GM19397 (cell line): ENCODE data around the gene NKD2.
"Not testable (repeated sequence)": the region's sequence is repeated elsewhere in the genome, so short reads cannot be mapped to it uniquely, and the experiment has no call there.

ENCODE experiments used
- ATAC-seq: cut with Tn5 transposase; IDR thresholded peaks from one replicate; pipeline ENCODE4 v1.9.1; 2021; ENCODE audit warnings: mild to moderate bottlenecking, moderate library complexity; ENCODE audit not compliant: unreplicated experiment

The NKD2 gene

DNA sequence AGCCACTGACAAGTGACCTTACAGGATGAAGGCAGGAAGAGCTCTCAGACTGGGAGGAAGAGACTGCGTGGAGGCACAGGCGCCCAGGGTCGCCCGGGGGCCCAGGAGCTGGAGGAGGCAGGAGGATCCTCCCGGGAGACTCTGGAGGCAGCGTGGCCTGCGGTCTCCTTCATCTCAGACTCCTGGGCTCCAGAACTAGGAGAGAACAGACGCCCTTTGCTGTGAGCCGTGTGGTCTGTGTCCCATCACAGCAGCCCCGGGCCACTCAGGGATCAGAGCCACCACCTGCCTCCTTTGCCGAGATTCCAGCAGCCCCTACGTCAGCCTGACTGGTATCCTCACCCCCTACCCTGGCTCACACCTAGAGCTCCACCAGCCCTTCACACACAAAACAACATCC is 58.1 kb downstream of the NKD2 start:
- no peak for ATAC-seq

GRCh38 chr5:1067141-1068121 is 58.8 kb downstream of the NKD2 start:
- ATAC-seq: no peak

- ATAC-seq: no peak
Observed at GRCh38 chr5:1068204-1068894, 59.7 kb downstream of the NKD2 start.

DNA sequence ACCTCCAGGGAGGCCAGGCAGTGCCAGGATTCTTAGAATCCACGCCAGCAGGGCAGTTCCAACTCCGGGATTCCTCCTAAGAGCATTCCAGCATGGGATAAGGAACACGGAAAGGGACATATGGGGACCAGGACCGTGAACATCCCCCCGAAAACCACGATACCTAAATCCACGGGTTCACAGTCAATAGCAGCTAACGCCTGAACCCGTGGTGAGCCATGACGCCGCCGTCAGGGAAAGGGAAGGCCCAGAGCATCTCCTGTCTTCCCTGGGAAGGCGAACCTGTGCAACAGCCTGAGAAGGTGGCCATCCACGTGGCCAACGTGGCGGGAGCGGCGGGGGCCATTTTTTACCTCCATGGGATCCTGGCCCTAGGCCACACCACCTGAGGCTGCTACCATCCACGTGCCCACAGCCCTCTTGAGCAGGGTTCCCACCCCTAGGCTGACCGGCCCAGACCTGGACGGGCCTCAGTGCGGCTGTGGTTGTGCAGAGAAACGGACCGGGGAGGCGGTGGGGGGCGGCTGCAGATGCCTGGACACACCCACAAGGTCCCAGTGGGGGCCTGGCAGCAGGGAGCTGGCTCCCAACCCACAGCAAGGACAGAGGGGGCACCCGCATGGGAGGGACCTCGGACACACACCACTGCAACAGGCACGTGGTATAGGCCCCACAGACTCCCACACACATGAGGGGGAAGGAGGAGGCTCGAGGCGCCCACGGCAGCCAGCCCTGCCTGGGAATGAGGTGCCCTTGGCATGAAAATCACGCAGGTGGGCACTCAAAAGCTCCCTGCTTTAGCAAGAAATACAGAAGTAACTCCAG is 60.5 kb downstream of the NKD2 start:
- no peak for ATAC-seq

DNA sequence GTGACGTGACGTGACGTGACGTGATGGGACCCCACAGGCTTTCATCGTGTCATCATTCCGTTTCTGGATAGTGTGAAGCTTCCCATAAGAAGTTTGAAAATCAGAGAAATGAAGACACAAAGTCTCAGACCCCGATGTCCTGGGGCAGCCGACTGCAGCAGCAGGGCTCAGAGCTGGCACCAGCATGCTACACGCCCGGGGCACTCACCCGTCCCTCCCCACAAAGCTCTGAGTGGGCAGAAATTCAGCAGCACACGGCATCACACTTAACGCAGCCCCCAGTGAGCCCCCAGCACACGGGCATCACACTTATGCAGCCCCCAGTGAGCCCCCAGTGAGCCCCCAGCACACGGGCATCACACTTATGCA is 61.1 kb downstream of the NKD2 start:
- ATAC-seq: no peak

DNA sequence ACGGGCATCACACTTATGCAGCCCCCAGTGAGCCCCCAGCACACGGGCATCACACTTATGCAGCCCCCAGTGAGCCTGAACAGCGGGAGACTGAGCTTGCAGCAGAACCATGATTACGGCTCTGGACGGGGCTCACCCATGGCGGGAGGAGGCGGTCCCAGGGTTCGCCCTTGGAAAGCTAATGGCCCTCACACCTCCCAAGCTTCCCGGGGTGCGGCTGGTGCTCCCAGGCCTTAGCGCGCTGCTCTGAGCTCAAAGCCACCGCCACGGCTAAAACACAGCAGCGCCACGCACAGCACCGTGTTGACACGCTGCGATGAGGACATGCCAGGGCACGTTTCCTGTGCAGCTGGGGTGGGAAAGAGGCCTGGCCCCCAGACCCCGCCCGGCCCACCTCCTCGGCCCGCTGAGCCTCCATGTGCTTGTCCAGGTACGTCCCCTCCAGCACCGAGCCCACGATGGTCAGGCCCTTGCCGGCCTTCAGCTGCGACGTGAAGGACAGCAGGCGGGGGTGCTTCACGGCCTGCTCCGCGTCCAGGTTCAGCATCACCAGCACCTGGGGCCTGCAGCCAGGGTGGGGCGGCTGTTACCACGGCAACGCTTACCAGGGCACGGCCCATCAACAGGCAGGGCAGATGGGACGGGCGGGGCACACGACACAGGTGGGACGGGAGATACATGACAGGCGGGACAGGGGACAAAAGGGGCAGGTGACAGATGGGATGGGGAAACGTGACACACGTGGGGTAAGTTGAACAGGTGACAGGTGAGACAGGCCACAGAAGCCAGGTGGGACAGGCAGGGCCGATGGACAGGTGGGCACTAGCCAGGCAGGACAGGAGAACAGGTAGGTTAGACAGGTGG is 64.9 kb downstream of the NKD2 start:
- no peak for ATAC-seq

GRCh38 chr5:1074226-1074625 is 65.6 kb downstream of the NKD2 start:
- ATAC-seq: no peak

GRCh38 chr5:1074816-1075554 is 66.4 kb downstream of the NKD2 start:
- ATAC-seq: no peak

DNA sequence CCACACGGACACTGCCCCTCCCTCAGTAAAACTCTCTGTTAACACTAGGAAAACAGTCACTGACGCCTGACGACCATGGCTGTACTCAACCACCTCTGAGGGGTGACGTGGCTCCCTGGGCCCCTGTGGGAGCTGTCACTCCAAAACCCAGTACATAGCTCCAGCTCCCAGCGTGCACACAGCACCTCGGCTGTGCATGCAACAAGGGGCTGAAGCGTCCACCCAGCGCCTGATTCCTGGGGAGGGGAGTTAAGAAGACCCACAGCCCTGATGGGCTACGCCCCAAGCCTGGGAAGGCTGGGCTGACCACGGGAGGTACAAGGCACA is 66.9 kb downstream of the NKD2 start:
- no peak for ATAC-seq

GRCh38 chr5:1075931-1076330 is 67.3 kb downstream of the NKD2 start:
- no peak for ATAC-seq

DNA sequence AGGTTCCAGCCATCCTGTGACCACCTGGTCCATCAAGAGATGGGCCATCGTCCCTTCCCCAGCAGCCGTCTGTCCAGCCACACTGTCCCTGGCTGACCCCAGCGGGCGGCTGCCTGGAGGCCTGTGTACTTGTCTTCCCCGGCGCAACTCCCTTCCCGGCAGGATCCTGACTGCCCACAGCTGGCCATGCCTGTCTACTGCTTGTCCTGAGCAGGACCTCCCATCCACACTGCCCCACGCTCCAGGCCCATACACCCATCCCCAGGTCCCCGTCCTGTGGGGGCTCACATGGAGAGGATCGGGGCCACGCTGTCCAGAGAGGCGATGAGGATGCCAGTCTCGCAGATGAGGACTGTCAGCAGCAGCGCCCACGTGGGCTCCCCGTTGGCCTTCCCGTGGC is 67.8 kb downstream of the NKD2 start:
- no peak for ATAC-seq

- no peak for ATAC-seq
Observed at GRCh38 chr5:1077026-1077425, 68.4 kb downstream of the NKD2 start.

DNA sequence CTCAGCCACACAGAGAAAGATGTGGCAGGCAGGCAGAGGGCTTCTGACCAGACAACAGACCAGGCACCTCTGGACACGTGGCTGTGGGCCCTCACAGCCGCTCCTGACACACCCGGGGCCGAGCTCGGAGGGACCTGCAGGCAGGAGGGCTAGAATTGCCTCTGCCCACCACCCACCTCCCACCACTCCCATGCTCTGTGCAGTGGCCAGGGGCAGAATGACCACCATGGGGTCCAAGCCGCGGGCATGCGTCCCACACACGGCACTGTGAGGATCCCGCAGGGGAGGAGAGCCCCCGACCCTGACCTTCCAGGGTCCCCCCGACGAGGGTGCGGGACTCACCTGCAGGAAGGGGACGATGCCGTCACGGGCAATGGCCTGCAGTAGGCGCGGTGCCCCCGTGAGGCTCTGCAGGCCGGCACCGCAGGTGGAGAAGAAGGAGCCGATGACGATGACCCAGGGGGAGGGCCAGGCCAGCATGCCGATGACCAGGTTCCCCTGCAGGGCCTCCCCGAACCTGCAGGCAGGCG is 69.0 kb downstream of the NKD2 start:
- ATAC-seq: no peak

GRCh38 chr5:1078206-1078605 is 69.6 kb downstream of the NKD2 start:
- ATAC-seq: no peak

GRCh38 chr5:1078851-1079250 is 70.2 kb downstream of the NKD2 start:
- no peak for ATAC-seq

DNA sequence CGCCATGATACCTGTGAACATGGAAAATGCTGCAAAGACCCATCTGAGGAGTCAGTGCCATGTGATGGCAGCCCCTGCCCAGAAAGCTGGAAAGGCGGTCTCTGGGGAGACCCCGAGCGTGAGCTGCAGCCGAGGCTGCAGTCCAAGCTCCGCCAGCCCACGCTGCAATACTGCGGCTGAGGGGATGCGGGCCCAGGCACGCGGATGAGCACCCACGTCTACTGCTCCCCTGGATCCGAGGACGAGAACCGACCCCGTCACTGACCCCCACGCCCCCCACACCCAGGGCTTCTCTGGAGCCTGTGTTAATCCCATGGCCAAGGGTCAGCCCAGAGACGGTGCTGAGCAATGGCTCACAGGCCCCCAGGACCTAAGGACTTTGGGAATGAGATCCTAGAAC is 70.9 kb downstream of the NKD2 start:
- no peak for ATAC-seq

DNA sequence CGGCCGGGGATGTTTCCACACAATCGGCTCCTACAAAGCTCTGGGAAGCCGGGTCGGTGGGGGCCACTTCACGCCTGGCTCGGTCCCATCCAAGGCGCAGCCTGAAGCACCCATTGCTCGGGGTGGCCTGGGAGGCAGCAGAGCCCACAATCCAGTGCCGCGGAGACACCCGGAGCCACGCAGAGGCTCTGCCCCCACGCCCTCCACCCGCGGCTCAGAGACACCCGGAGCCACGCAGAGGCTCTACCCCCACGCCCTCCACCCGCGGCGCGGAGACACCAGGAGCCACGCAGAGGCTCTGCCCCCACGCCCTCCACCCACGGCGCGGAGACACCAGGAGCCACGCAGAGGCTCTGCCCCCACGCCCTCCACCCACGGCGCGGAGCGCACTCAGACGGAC is 71.4 kb downstream of the NKD2 start:
- no peak for ATAC-seq

GRCh38 chr5:1080432-1080831 is 71.8 kb downstream of the NKD2 start:
- ATAC-seq: no peak

- no peak for ATAC-seq
Observed at GRCh38 chr5:1081519-1081918, 72.9 kb downstream of the NKD2 start.

- ATAC-seq: not testable (repeated sequence)
Observed at GRCh38 chr5:1083026-1083425, 74.4 kb downstream of the NKD2 start.
